NCI-H774 (cell line): ENCODE data around the gene IL7R.
"Not testable (repeated sequence)": the region's sequence is repeated elsewhere in the genome, so short reads cannot be mapped to it uniquely, and the experiment has no call there.

Experiments
- DNase-seq: peaks from one replicate; lab custom pipeline; 2025; lab: John Stamatoyannopoulos, UW

The IL7R gene

GRCh38 chr5:35842856-35843255 lies 13.8 kb upstream of the IL7R start:
- no peak for DNase-seq

GRCh38 chr5:35845508-35845907 lies 11.2 kb upstream of the IL7R start:
- DNase-seq = not testable (repeated sequence)

- no peak for DNase-seq
Measured at GRCh38 chr5:35847491-35847890, 9.2 kb upstream of the IL7R start.

GRCh38 chr5:35847961-35848360 lies 8.7 kb upstream of the IL7R start:
- no peak for DNase-seq

GRCh38 chr5:35849860-35850259 lies 6.8 kb upstream of the IL7R start:
- no peak for DNase-seq

- no peak for DNase-seq
Measured at GRCh38 chr5:35850967-35851680, 5.6 kb upstream of the IL7R start.

- no peak for DNase-seq
Measured at GRCh38 chr5:35852084-35852734, 4.5 kb upstream of the IL7R start.

GRCh38 chr5:35852773-35853172 lies 3.9 kb upstream of the IL7R start:
- DNase-seq = no peak

GRCh38 chr5:35853631-35854030 lies 3.1 kb upstream of the IL7R start:
- no peak for DNase-seq

GRCh38 chr5:35854248-35854647 lies 2.4 kb upstream of the IL7R start:
- no peak for DNase-seq

GRCh38 chr5:35855187-35855586 lies 1.5 kb upstream of the IL7R start:
- DNase-seq = no peak

- not testable (repeated sequence) for DNase-seq
Measured at GRCh38 chr5:35856186-35856764, 416 bp upstream of the IL7R start.

- no peak for DNase-seq
Measured at GRCh38 chr5:35857606-35858205, 1.0 kb downstream of the IL7R start.

GRCh38 chr5:35859101-35859661 lies 2.5 kb downstream of the IL7R start:
- peak; percentile 52 for DNase-seq

GRCh38 chr5:35860686-35861085 lies 4.0 kb downstream of the IL7R start:
- DNase-seq = no peak

GRCh38 chr5:35861718-35862117 lies 5.0 kb downstream of the IL7R start:
- DNase-seq = no peak

- no peak for DNase-seq
Measured at GRCh38 chr5:35862126-35862525, 5.4 kb downstream of the IL7R start.

- peak; percentile 20 for DNase-seq
Measured at GRCh38 chr5:35863159-35863558, 6.5 kb downstream of the IL7R start.

- DNase-seq = no peak
Measured at GRCh38 chr5:35867998-35868397, 11.3 kb downstream of the IL7R start.

- DNase-seq = no peak
Measured at GRCh38 chr5:35869685-35870277, 13.1 kb downstream of the IL7R start.

GRCh38 chr5:35870605-35871004 lies 13.9 kb downstream of the IL7R start:
- no peak for DNase-seq

GRCh38 chr5:35876454-35876853 lies 19.8 kb downstream of the IL7R start:
- DNase-seq = no peak
